ENCODE measurements around the gene GPR156. TPM values are rescaled to one million over a fixed set of nuclear protein-coding genes. Genes with fewer than 3 reads are reported as not detected.

The GPR156 gene
- polyA plus RNA-seq, 1 donor from 2014 or later = 0.22 TPM

DNA sequence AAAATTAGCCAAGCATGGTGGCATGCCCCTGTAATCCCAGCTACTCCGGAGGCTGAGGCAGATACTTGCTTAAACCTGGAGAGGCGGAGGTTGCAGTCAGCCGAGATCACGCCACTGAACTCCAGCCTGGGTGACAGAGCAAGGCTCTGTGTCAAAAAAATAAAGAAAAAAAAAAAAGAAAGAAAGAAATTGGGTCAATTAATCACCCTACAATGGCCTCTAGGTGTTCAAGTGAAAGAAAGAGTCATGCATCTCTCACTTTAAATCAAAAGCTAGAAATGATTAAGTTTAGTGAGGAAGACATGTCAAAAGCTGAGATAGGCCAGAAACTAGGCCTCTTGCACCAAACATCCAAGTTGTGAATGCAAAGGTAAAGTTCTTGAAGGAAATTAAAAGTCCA lies 145.9 kb downstream of the GPR156 start:
- H2AFZ ChIP-seq (ENCODE audit: low read depth, low read length) = no peak overlapping the region
- no peaks in the 10 kb centered on the region for H3K9me2 ChIP-seq (ENCODE audit: insufficient read depth, low read length)
- no peaks in the 10 kb centered on the region for H3F3A ChIP-seq (ENCODE audit: insufficient read depth, low read length, poor library complexity, severe bottlenecking)
- no peak overlapping the region for H3K4me2 ChIP-seq (ENCODE audit: low read length)
- no peaks in the 10 kb centered on the region for H3K27me3 ChIP-seq (ENCODE audit: insufficient read depth, low read depth, low read length)
- no peaks in the 10 kb centered on the region for H3K36me3 ChIP-seq (ENCODE audit: insufficient read depth, low read length)
- H3K27ac ChIP-seq (ENCODE audit: low read length) = no peak overlapping the region
- no peaks in the 10 kb centered on the region for H4K20me1 ChIP-seq (ENCODE audit: insufficient read depth)
- H3K9ac ChIP-seq (ENCODE audit: low read length) = no peak overlapping the region
- no peak for TF ChIP-seq POLR2AphosphoS5 (IDR thresholded peaks at IDR 0.05)
- TF ChIP-seq, protein P1, sequence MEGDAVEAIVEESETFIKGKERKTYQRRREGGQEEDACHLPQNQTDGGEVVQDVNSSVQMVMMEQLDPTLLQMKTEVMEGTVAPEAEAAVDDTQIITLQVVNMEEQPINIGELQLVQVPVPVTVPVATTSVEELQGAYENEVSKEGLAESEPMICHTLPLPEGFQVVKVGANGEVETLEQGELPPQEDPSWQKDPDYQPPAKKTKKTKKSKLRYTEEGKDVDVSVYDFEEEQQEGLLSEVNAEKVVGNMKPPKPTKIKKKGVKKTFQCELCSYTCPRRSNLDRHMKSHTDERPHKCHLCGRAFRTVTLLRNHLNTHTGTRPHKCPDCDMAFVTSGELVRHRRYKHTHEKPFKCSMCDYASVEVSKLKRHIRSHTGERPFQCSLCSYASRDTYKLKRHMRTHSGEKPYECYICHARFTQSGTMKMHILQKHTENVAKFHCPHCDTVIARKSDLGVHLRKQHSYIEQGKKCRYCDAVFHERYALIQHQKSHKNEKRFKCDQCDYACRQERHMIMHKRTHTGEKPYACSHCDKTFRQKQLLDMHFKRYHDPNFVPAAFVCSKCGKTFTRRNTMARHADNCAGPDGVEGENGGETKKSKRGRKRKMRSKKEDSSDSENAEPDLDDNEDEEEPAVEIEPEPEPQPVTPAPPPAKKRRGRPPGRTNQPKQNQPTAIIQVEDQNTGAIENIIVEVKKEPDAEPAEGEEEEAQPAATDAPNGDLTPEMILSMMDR (IDR thresholded peaks at IDR 0.05; ENCODE audit: poor library complexity, severe bottlenecking) = no peak
- TF ChIP-seq TAF1 (IDR thresholded peaks at IDR 0.05; ENCODE audit: low read depth) = no peak
- no peak overlapping the region for H3K4me3 ChIP-seq (ENCODE audit: low read length)
- no peaks in the 10 kb centered on the region for H3K79me2 ChIP-seq (replicated peaks; ENCODE audit: insufficient read depth, low read length)
- H3K9me3 ChIP-seq (ENCODE audit: low read length) = no peaks in the 10 kb centered on the region

DNA sequence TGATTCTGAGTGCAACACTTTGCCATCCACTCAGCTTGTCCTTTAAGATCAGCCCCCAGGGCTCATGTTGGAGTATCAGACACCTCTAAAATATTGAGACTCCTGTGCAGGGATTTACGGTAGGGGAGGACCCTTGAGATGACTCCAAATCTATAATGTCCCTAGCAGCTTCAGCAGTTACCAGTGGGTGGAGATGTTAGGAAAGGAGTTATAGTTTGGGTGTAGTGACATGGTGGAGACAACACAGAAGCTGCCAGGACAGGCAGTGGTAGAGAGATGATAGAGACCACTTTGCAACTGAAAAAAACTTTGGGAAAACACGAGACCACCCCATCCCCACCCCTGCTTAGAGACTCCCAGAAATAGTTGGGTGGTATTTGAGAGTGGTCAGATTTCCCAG lies 147.5 kb downstream of the GPR156 start:
- Histone ChIP-seq H3K9me3 (ENCODE audit: low read length) (no peaks in the 10 kb centered on the region), H3K4me3 (ENCODE audit: low read length) (no peak overlapping the region), H3K9me2 (ENCODE audit: insufficient read depth, low read length) (no peaks in the 10 kb centered on the region), H3K36me3 (ENCODE audit: insufficient read depth, low read length) (no peaks in the 10 kb centered on the region), H3K79me2 (replicated peaks; ENCODE audit: insufficient read depth, low read length) (no peaks in the 10 kb centered on the region), H3K4me2 (ENCODE audit: low read length) (no peak overlapping the region), H2AFZ (ENCODE audit: low read depth, low read length) (no peak overlapping the region), H3K27me3 (ENCODE audit: insufficient read depth, low read depth, low read length) (no peaks in the 10 kb centered on the region), H3F3A (ENCODE audit: insufficient read depth, low read length, poor library complexity, severe bottlenecking) (no peaks in the 10 kb centered on the region), H3K9ac (ENCODE audit: low read length) (no peak overlapping the region), H4K20me1 (ENCODE audit: insufficient read depth) (no peaks in the 10 kb centered on the region), H3K27ac (ENCODE audit: low read length) (no peak overlapping the region)
- TF ChIP-seq EZH2 (IDR thresholded peaks at IDR 0.05; ENCODE audit: borderline replicate concordance, insufficient read depth, low read length, poor library complexity, severe bottlenecking) (no peak), POLR2AphosphoS5 (IDR thresholded peaks at IDR 0.05) (no peak), RAD21 (conservative IDR thresholded peaks at IDR 0.05) (no peak), SMC3 (conservative IDR thresholded peaks at IDR 0.05; ENCODE audit: poor library complexity) (no peak), MXI1 (conservative IDR thresholded peaks at IDR 0.05; ENCODE audit: poor library complexity, severe bottlenecking) (no peak), EP300 (conservative IDR thresholded peaks at IDR 0.05; ENCODE audit: poor library complexity, severe bottlenecking) (no peak), TAF1 (IDR thresholded peaks at IDR 0.05; ENCODE audit: low read depth) (no peak)
- TF ChIP-seq, protein P2, sequence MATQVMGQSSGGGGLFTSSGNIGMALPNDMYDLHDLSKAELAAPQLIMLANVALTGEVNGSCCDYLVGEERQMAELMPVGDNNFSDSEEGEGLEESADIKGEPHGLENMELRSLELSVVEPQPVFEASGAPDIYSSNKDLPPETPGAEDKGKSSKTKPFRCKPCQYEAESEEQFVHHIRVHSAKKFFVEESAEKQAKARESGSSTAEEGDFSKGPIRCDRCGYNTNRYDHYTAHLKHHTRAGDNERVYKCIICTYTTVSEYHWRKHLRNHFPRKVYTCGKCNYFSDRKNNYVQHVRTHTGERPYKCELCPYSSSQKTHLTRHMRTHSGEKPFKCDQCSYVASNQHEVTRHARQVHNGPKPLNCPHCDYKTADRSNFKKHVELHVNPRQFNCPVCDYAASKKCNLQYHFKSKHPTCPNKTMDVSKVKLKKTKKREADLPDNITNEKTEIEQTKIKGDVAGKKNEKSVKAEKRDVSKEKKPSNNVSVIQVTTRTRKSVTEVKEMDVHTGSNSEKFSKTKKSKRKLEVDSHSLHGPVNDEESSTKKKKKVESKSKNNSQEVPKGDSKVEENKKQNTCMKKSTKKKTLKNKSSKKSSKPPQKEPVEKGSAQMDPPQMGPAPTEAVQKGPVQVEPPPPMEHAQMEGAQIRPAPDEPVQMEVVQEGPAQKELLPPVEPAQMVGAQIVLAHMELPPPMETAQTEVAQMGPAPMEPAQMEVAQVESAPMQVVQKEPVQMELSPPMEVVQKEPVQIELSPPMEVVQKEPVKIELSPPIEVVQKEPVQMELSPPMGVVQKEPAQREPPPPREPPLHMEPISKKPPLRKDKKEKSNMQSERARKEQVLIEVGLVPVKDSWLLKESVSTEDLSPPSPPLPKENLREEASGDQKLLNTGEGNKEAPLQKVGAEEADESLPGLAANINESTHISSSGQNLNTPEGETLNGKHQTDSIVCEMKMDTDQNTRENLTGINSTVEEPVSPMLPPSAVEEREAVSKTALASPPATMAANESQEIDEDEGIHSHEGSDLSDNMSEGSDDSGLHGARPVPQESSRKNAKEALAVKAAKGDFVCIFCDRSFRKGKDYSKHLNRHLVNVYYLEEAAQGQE (IDR thresholded peaks at IDR 0.05; ENCODE audit: borderline replicate concordance) = no peak
- TF ChIP-seq, protein P1 (IDR thresholded peaks at IDR 0.05; ENCODE audit: poor library complexity, severe bottlenecking) = no peak
